Measurements from ENCODE around the gene ANKS6. TPM values are rescaled to one million over a fixed set of nuclear protein-coding genes. Genes with fewer than 3 reads are reported as not detected.

Gene ANKS6
- total RNA-seq, 1 experiment from 2014 or later, result 21.1 TPM

DNA sequence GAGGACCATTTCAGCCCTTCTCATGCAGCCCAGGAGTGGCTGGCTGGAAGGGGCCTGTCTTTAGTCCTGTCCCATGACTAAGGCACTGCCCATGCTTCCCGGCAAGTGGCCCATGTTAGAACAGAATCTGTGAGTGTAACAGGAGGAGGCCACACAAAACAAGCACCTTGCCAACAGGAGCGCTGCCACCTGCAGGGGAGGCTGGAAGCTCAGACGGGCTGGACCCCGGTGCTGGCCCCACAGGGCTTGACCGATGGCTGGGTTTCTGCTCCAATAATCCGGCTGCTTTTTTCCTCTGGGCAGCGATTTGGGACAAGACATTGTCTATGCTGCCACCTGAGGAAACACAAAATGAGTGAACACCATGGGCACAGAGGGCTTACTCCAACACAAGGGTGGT is 28.4 kb downstream of the ANKS6 start:
- Mint-ChIP-seq H3K9me3 (ENCODE audit: unreplicated experiment) (no peaks in the 10 kb centered on the region), H3K27me3 (ENCODE audit: insufficient read depth, unreplicated experiment) (no peaks in the 10 kb centered on the region), H3K4me1 (ENCODE audit: low read depth, unreplicated experiment) (no peaks in the 10 kb centered on the region), H3K4me3 (ENCODE audit: unreplicated experiment) (no peak overlapping the region), H3K27ac (ENCODE audit: unreplicated experiment) (no peak overlapping the region), H3K36me3 (ENCODE audit: insufficient read depth, unreplicated experiment) (peaks cover 9% of the 10 kb centered on the region)
- Histone ChIP-seq H3K9me3 (no peaks in the 10 kb centered on the region), H3K4me3 (ENCODE audit: low read depth, low read length) (no peak overlapping the region), H3K4me1 (no peaks in the 10 kb centered on the region), H3K36me3 (ENCODE audit: control insufficient read depth, insufficient read depth, low read length) (no peaks in the 10 kb centered on the region; the same call in none of the 2 replicates), H3K27me3 (replicated peaks; ENCODE audit: control insufficient read depth, insufficient read depth, low read length) (no peaks in the 10 kb centered on the region)
- CTCF ChIA-PET, result no interaction called here
- TF ChIP-seq, protein P1, sequence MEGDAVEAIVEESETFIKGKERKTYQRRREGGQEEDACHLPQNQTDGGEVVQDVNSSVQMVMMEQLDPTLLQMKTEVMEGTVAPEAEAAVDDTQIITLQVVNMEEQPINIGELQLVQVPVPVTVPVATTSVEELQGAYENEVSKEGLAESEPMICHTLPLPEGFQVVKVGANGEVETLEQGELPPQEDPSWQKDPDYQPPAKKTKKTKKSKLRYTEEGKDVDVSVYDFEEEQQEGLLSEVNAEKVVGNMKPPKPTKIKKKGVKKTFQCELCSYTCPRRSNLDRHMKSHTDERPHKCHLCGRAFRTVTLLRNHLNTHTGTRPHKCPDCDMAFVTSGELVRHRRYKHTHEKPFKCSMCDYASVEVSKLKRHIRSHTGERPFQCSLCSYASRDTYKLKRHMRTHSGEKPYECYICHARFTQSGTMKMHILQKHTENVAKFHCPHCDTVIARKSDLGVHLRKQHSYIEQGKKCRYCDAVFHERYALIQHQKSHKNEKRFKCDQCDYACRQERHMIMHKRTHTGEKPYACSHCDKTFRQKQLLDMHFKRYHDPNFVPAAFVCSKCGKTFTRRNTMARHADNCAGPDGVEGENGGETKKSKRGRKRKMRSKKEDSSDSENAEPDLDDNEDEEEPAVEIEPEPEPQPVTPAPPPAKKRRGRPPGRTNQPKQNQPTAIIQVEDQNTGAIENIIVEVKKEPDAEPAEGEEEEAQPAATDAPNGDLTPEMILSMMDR (IDR thresholded peaks at IDR 0.05; ENCODE audit: insufficient read depth in 1 of 2, low read depth in 1 of 2, low read length in 1 of 2, severe bottlenecking in 1 of 2, unreplicated experiment in 1 of 2), result no peak
- no TSS peak for BruUV-seq (replicated peaks)
- DNase-seq, result no peak
- POLR2A ChIA-PET, result no interaction called here
- intact Hi-C loops (cut with micrococcal nuclease; ENCODE audit: unreplicated experiment), result no loop called here

DNA sequence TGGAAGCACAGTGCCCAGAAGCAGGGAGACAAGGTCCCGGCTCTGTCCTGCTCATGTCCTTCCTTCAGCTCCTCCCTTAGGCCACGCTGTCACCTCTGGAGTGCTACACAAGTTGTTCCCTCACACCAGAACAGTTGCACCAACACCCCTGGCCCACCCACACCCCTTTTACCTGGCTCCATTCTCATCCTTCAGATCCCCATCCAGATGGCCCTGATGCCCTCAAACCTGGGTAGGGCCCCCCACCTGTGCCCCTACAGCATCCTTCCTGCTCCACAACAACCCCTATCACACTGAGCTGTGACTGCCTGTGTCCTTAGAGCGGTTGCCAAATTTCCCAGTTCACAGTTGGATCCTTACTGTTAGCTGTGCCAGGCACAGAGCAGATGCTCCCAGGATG is 29.2 kb downstream of the ANKS6 start:
- no peaks in the 10 kb centered on the region for H3K27me3 Mint-ChIP-seq (ENCODE audit: insufficient read depth, unreplicated experiment)
- Histone ChIP-seq H3K4me3 (ENCODE audit: low read depth, low read length) (no peak overlapping the region), H3K27me3 (replicated peaks; ENCODE audit: control insufficient read depth, insufficient read depth, low read length) (no peaks in the 10 kb centered on the region), H3K4me1 (no peaks in the 10 kb centered on the region), H3K9me3 (no peaks in the 10 kb centered on the region), H3K36me3 (ENCODE audit: control insufficient read depth, insufficient read depth, low read length) (no peaks in the 10 kb centered on the region)
- intact Hi-C loops (cut with micrococcal nuclease; ENCODE audit: unreplicated experiment), result no loop called here
- no peaks in the 10 kb centered on the region for H3K4me1 Mint-ChIP-seq (ENCODE audit: low read depth, unreplicated experiment)
- ChIA-PET POLR2A (no interaction called here), CTCF (no interaction called here)
- TF ChIP-seq, protein P1 (IDR thresholded peaks at IDR 0.05; ENCODE audit: insufficient read depth in 1 of 2, low read depth in 1 of 2, low read length in 1 of 2, severe bottlenecking in 1 of 2, unreplicated experiment in 1 of 2), result no peak
- no peaks in the 10 kb centered on the region for H3K9me3 Mint-ChIP-seq (ENCODE audit: unreplicated experiment)
- no peak overlapping the region for H3K27ac Mint-ChIP-seq (ENCODE audit: unreplicated experiment)
- DNase-seq, result no peak
- H3K36me3 Mint-ChIP-seq (ENCODE audit: insufficient read depth, unreplicated experiment), result peaks cover 6% of the 10 kb centered on the region
- H3K4me3 Mint-ChIP-seq (ENCODE audit: unreplicated experiment), result no peak overlapping the region
- no TSS peak for BruUV-seq (replicated peaks)

DNA sequence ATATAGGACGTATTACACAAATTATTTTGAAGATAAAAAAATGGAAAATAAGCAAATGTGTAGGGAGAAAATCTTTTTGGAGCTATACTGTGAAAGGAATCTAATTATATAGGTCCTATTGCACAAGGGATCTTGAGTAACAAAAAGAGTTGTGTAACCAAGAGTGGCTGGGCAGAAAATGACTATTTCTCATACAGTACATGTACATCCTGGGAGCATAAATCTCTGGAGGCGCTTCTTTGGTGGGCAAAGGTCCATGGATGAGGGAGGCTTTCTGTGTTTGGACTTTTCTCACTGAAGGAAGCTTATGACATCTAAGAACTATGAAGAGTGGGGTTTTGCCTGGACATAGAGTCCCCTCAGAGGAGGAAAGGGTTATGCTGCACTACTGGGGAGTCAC is 29.8 kb downstream of the ANKS6 start:
- Histone ChIP-seq H3K27me3 (replicated peaks; ENCODE audit: control insufficient read depth, insufficient read depth, low read length) (no peaks in the 10 kb centered on the region), H3K9me3 (no peaks in the 10 kb centered on the region), H3K36me3 (ENCODE audit: control insufficient read depth, insufficient read depth, low read length) (no peaks in the 10 kb centered on the region), H3K4me1 (no peaks in the 10 kb centered on the region), H3K4me3 (ENCODE audit: low read depth, low read length) (no peak overlapping the region)
- BruUV-seq (replicated peaks), result no TSS peak
- Mint-ChIP-seq H3K27ac (ENCODE audit: unreplicated experiment) (no peak overlapping the region), H3K4me3 (ENCODE audit: unreplicated experiment) (no peak overlapping the region), H3K36me3 (ENCODE audit: insufficient read depth, unreplicated experiment) (peaks cover 5% of the 10 kb centered on the region), H3K27me3 (ENCODE audit: insufficient read depth, unreplicated experiment) (no peaks in the 10 kb centered on the region), H3K9me3 (ENCODE audit: unreplicated experiment) (no peaks in the 10 kb centered on the region), H3K4me1 (ENCODE audit: low read depth, unreplicated experiment) (no peaks in the 10 kb centered on the region)
- intact Hi-C loops (cut with micrococcal nuclease; ENCODE audit: unreplicated experiment), result no loop called here
- CTCF ChIA-PET, result no interaction called here
- DNase-seq, result no peak
- POLR2A ChIA-PET, result no interaction called here
- TF ChIP-seq, protein P1 (IDR thresholded peaks at IDR 0.05; ENCODE audit: insufficient read depth in 1 of 2, low read depth in 1 of 2, low read length in 1 of 2, severe bottlenecking in 1 of 2, unreplicated experiment in 1 of 2), result no peak

Measured in Caco-2 (cell line).